HG03108 (cell line): ENCODE data around the gene EIF5B.
"Not testable (repeated sequence)": the region's sequence is repeated elsewhere in the genome, so short reads cannot be mapped to it uniquely, and the experiment has no call there.

ENCODE experiments used
- ATAC-seq: cut with Tn5 transposase; IDR thresholded peaks from one replicate; pipeline ENCODE4 v1.9.1; 2021; ENCODE audit warnings: moderate library complexity; ENCODE audit not compliant: unreplicated experiment

Gene EIF5B

DNA sequence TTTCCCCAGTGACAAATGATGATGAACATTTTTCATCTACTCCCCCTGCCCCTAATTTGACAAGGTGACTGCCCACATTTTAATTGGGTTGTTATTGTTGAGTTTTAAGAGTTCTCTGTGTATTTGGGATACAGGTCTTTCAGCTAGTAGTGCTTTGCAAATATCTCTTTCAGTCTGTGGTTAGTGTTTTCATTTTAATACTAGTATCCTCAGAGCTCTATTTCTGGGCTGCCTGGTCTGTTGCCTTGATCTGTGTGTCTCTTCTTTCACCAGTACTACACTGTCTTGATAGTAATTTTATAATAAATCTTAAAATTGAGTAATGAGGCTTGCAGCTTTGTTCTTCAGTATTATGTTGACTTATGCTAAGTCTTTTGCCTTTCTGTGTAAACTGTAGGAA is 19.7 kb downstream of the EIF5B start:
- peak; percentile 61 for ATAC-seq

DNA sequence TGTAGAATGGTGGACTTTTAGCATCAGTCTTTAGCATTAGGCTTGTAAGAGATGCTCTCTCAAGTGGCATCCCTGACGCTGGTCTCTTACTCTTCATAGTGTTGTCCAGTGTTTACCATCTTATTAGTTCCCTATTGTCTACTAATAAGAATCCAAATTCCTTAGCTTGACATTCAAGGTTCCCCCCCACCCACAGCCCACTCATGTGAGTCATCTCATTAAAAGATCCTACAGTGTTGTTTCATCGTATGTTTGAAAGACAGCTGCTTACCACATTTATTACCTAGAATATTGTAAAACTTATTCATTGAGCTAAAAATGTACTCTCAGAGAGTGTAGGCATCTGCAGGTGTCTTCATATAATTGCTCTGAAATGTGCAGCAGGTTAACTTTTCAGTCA is 28.5 kb downstream of the EIF5B start:
- no peak for ATAC-seq

DNA sequence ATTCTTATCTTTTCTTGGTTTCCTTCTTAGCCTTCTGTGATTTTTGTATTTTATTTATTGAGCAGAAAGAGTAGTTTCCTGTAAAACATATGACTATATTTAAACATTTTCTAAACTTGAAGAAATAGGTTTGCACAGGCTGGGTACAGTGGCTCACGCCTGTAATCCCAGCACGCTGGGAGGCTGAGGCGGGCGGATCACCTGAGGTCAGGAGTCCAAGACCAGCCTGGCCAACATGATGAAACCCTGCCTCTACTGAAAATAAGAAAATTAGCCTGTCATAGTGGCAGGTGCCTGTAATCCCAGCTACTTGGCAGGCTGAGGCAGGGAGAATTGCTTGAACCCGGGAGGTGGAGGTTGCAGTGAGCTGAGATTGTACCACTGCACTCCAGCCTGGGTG is 31.7 kb downstream of the EIF5B start:
- ATAC-seq, result not testable (repeated sequence)

DNA sequence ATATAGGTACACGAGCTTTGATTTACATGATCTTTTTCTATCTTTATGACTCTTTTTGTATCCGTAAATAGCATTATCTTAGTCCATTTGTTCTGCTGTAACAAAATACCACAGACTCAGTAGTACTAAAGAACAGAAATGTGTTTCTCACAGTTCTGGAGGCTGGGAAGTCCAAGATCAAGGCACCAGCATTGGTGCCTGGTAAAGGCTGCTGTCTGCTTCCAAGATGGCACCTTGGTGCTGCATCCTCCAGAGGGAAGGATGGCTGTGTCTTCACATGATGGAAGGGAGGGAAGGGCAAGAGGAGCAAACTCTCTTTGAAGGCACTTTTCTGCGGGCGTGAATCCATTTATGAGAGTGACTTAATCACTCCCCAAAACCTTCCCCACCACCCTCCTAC is 36.0 kb downstream of the EIF5B start:
- no peak for ATAC-seq

DNA sequence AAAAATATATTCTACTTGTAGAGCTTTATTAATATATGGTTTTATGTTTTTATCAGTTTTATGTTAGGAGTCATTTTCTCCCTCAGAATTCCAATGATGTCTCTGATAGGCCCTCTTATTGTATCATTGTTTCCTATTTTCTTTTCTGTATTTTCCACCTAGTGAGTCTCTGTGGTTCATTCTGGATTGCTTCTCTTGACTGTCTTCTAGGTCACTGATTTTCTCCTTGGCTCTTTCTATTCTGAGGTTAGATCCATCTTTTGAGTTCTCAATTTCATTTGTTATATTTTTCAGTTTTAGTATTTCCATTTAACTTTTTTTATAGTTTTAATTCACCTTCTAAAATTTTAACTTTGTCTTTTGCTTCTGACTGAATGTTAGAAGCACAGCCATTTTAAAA is 37.6 kb downstream of the EIF5B start:
- no peak for ATAC-seq

DNA sequence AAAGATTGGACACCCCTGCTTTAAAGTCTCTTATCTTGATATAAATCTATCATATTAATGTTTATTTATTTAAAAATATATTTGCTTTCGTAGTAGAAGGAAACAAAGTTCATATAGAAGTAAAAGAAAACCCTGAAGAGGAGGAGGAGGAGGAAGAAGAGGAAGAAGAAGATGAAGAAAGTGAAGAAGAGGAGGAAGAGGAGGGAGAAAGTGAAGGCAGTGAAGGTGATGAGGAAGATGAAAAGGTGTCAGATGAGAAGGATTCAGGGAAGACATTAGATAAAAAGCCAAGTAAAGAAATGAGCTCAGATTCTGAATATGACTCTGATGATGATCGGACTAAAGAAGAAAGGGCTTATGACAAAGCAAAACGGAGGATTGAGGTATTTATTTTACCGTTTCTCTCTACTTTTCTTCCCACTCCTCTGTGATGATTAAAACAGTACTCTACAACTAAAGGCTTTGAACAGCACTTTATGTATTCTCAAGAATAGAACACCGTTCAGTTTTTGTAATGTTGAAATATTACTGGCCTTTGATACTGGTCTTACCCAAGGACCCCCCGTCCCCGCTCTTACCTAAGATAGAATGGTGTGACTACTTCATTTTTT is 39.2 kb downstream of the EIF5B start:
- no peak for ATAC-seq

DNA sequence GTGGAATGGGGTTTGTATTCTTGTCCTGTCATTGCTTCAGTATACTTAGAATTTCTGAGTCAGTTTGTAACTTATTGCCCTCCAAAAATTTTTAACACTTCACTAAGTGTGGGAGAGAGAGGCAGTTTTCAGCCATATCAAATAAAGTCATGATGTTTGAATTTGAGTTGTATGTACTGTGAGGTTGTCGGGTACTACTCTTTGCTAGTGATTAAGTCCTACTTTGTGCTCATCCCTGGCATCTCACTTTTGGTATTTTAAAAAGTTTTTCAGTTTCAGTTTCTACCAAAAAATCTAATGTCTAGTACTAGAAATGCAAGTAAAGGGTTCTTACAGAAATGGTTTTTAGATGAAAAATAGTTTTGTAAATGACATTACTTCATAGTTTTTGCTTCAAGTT is 40.7 kb downstream of the EIF5B start:
- no peak for ATAC-seq

DNA sequence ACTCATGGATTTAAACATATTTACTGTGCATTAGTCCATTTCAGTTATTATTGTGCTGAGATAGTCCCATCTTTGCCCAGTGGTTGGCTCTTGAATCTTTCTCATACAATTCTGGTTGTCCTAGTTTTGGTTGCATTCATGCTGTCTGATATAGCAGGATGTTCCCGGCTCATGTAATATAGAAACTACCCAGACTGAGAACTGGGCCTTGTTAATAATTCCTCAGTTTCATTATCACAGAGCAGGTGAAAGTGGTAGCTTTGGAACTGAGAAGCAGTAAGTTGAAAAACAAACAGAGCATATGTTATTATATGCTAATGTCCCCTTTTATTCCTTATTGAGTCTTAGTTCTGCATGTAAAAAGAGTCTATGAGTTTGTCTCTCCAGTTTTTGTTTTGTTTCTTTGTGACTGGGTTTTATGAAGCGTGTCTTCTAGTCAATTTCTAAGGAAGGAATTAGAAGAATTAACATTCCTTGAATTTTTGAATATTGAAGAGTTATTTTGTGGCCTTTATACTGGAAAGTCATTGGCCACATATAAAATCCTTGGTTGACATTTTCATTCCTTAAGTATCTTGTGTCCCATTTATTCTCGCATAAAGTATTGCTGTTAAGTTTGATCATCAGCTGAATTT is 43.3 kb downstream of the EIF5B start:
- ATAC-seq, result peak; percentile 65

DNA sequence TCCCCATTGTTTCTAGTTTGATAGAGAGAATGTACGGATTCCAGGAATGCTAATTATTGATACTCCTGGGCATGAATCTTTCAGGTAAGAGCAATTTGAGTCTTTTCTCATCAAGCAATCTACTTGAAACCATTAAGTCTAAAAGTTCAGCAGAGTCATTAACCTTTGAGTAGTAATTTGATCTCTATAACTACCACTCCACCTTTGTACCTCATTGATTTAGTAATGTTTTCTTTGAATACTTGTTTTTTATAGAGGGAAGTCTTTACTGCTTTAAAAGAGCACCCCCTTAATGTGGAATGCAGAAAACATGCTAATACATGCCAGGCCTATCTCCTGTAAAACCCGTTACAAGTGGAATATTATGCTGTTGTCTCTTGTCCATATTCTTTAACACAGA is 45.0 kb downstream of the EIF5B start:
- no peak for ATAC-seq

DNA sequence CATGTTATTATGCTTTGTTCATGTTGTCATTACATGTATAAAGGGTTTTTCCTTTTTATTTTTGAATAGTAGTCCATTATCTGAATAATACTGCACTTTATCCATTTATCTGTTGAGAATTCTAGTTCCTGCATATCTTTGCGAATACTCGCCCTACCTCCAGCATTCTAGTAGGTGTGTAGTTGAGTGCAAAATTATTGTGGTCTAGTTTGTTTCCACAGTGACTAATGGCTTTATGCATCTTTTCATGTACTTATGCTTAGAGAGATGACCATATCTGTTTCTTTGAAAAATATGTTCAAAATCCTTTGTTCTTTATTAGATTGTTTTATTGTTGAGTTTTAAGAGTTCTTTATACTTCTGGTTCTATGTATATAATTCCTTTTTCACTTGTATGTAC is 48.8 kb downstream of the EIF5B start:
- no peak for ATAC-seq

DNA sequence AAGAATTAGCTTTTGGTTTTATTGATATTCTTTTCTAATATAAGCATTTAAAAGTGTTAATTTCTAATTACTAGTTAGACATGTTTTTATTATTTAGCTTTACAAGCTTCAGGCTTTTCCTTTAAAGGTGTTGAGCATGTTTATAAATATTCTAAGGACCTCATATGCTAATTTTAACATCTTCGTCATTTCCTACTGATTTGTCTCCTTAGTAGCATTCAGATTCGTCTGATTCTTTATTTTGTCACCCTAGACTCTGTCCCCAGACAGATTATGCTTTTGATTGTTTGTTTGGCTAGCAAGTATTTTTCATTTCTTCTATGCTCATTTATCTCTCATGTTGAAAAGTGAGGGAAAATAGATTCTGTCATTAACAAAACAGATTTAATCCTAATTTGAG is 51.7 kb downstream of the EIF5B start:
- ATAC-seq, result no peak

DNA sequence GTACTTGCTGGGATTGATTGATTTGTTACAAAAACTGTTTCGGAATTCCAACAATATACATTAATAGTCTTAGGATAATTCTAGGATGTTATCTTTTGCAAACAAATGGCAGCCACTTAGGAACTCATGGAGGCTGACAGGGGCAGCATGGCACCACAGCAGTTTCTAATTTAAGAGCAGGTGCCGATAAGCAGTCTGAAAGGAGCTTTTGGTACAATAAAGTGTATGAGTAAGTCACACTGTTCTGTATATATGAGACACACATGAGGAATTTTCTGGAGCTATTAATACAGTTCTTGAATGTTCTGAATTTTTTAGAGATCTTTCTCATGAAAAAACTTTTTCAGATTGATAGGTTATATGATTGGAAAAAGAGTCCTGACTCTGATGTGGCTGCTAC is 52.2 kb downstream of the EIF5B start:
- ATAC-seq, result no peak

DNA sequence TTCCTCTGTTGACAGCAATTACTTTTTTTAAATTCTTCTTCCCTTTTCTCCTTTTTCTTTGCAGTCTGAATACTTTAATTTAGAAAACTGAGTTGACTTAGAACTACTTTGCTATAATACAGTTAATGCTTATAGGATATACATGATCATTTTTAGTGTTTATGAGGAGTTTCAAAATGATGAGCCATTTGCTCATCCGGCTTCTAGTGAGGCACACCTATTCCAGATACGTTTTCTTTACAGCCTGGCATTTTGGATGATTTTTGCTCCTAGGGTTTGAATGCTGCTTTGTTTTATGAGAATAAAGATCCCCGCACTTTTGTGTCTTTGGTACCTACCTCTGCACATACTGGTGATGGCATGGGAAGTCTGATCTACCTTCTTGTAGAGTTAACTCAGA is 52.8 kb downstream of the EIF5B start:
- ATAC-seq, result no peak

DNA sequence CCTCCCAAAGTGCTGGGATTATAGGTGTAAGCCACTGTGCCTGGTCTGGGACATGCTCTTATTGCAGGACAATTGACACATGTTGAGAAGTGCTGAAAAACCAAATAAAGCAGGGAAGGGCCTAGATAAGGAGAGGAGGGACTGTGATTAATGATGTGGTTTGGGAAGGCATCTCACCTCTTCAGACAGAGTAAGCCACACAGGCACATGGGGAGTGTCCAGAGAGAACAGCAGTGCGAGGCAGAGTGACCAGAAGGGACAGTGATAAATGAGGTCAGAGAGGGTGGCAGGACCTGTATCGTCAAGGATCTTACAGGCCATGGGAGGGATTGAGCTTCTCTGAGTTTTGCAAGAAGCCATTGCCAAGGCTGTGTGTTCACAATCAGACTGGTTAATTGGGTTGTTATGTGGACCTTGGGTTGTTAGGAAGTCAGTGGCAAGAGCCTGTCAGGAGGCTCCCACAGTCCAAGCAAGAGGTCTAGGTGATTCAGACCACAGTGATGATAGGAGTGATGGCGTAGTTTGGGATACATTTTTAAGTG is 58.5 kb downstream of the EIF5B start:
- no peak for ATAC-seq

DNA sequence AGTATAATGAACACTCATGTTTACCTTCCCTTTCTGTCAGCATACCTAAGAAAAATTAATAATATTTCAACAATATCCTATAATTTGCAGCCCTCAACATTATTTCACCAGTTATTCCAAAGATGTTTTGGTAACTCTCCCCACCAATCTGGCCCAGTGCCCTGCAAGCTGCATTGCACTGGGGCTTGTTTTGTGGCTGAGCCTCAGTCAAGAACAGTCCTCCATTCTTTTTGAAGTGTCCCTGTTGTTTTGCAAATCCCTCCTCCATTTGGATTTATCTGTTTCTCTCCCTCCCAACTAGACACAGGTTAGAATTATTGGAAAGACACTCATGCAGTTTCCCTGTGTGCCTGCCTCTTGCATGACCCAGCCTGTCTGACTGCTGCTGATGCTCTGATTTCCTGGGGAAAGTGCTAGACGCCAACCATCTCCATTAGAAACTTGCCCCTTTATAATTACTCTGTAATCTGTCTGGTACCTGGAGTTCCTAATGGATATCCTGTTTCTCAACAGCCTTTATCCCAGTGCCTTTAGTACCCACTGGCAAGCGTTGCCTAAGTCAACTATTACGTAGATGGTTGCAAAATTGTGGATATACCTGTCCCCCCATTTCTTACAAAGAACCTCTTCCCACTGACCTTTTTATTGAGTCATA is 60.2 kb downstream of the EIF5B start:
- ATAC-seq, result no peak

DNA sequence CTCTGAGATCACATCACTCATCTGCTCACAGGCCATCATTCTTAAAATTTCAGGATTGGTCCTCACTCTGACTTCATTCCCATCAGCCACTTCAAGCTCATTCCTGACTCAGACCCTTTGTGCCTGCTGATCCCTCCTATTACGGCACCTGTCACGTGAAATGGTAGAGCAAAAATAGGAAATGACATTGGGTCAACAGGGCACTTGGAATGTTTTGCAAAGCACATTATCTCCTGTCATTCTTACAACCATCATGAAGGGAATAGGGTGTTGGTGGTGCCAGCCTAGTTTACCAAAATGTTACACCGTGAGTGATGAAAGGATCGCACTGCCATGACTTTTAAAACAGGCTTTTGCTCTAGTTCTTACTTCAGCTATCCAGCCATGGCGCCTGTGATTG is 61.1 kb downstream of the EIF5B start:
- ATAC-seq, result no peak

DNA sequence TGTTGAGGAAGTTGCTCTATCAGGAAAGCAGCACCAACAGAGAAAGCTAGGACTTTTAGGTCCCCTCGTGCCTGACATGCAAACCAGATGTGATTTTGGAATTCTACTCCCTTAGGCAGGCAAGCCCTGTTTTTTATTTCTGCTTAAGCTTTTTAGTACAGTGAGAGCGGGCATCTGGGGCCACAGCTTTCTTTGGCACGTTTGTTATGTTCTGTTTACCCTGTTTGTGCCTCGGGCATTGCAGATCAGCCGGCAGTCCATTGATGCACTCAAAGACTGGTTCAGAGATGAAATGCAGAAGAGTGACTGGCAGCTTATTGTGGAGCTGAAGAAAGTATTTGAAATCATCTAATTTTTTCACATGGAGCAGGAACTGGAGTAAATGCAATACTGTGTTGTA is 61.9 kb downstream of the EIF5B start:
- no peak for ATAC-seq

DNA sequence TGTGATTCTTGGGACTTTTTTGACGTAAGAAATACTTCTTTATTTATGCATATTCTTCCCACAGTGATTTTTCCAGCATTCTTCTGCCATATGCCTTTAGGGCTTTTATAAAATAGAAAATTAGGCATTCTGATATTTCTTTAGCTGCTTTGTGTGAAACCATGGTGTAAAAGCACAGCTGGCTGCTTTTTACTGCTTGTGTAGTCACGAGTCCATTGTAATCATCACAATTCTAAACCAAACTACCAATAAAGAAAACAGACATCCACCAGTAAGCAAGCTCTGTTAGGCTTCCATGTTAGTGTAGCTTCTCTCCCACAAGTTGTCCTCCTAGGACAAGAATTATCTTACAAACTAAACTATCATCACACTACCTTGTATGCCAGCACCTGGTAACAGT is 62.6 kb downstream of the EIF5B start:
- ATAC-seq, result no peak

DNA sequence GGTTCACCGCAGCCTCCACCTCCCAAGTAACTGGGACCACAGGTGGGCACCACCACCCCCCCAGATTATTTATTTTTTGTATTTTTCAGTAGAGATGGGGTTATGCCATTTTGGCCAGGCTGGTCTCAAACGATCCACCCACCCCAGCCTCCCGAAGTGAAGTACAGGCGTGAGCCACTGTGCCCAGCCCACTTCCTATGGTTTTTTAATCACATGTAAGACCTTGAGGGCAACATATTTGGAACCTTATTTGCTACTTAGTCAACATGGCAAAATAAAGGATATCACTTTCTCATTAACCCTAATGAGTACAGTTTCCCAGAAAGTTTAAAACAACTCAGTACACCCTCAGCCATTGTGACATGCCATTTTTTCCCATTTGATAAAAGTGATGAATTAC is 64.7 kb downstream of the EIF5B start:
- ATAC-seq, result no peak

DNA sequence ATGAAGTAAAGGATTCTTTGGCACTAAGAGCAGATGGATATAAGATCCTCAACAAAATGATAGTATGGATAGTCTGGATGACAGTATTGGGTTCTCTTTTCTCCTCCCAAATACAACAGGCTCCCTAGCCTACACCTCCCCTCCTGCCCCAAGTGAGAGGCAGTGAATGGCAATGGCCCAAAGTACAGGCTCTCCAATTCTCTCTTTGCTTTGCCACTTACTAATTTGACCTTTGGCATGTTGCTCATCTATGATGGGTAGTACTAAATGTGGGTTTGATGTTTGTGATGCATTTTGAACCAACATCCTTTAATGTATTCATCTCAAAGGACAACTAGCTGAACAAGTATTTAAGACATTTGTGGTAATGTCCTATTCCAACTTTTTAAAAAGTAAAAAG is 65.9 kb downstream of the EIF5B start:
- ATAC-seq, result no peak

DNA sequence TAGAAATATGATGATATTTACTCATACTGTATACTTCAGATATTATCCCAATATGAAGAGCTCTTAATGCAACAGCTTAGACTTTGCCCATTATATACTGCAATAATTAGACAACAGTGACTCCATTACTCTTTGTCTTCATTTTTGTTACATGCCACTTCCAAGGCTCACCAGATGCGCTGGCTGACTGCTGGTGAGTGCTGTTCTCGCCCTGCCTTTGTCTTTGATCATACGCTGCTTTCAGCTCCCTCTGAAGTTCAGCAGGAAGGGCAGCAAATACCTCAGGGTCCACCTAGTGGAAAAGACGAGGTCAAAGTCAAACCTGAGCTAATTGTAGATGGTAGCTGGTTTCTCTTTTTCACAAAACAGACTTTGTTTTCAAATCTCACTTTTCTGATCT is 66.3 kb downstream of the EIF5B start:
- ATAC-seq, result no peak

DNA sequence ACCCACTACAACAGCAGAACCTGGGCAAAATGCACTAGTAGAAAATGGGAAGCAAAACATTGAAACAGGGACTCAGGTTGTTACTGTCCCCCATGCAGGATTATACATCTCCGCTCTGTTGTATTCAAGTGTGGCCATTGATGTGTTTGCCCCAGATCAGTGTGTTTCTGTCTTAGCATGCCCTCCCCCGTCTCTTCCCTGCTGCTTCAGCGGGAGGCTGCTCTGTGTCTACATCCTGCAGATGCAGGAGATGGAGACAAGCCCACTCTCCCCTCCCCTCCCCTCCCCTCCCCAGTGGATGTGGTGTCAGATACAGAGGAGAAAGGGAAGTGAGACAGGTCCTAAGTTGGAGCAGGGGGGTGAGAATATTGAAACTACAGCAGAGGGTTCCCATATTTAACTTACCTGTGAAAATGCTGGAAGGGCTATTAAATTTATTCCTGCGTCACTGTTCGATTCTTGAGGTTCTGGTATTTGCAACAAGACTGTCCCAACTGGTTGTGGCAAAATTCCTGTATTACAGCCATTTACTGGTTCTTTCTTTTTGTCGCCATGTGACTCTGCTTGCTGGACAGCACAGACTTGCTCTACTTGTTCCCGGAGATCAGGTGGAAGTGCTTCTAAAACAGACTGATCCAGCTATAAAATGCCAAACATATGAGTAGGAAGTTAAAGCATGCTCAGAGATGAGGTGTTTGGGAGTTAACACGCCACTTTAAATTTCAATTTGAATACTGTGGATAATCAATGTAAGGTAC is 67.0 kb downstream of the EIF5B start:
- no peak for ATAC-seq
